CMK (cell line): ENCODE results near the gene PEMT.

Experiments
- DNase-seq: peaks from one replicate; pipeline ENCODE4 v3.0.0-alpha.2; 2010; ENCODE audit warnings: low read depth

PEMT gene

DNA sequence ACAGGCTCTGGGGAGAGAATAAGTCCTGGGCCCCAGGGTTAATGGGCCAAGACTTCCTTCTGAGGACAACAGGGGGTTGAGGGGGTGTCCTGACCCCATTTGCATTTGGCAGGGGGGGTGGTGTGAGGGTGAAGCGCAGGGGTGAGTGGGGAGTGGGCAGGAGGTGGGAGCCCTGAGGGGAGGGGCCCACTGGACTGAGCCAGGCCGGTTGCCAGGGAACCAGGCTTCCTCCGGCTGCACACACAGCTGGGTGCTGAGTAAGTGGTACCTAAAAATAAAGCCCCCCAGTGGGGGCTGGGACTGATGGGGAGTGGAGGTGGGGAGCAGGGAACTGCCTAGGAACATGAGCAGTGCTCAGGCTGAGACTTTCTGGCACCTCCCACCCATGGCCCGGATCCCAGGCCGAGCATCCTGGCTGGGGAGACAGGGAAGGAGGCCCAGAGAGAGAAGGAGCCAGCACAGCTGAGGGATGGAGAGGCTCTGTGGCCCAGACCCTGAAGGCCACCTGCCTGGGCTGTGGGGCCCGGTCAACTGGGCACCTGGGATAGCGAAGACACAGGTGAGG lies 87.9 kb downstream of the PEMT start:
- no peak for DNase-seq

DNA sequence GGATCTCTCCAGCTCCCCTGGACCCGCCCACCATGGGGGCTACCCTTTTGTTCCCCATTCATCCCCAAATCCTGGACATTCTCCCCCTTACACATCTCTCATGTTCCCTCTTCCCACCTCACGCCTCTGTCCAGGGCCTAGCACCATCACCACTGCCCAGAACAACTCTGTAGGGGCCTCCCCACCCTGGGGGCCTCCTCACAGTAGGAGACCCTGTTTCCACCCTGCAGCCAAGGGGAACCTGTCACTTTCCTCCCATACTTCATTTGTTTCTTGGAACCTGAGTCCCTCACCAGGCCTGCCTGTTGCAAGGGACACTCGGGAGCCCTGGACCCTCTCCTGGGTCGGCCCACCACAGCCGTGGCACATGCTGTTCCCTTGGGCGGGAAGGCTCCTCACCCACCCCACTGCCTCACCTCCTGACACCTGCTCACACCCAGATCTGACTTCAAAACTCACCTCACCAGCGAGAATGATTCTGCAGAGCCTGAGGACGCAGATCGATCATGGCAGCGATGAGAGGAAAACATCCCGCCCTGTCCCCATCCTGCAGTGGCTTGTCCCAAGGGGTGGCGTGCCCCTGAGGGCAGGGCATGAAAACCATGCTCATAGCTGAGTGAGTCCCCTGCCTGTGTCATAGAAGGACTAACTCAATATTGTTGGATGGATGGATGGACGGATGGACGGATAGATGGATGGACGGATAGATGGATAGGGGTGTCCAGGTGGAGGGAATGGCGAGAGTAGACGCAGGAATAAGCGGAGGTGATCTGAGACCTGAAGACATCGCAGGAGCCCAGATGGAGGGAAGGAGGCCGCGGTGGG lies 88.6 kb downstream of the PEMT start:
- DNase-seq = no peak

- DNase-seq = no peak
These were observed 90.4 kb downstream of the PEMT start for GRCh38 chr17:17500999-17501605.

GRCh38 chr17:17499402-17500145 lies 91.9 kb downstream of the PEMT start:
- no peak for DNase-seq

GRCh38 chr17:17498606-17499301 lies 92.8 kb downstream of the PEMT start:
- DNase-seq = no peak

- DNase-seq = no peak
These were observed 93.5 kb downstream of the PEMT start for GRCh38 chr17:17497845-17498520.

GRCh38 chr17:17497065-17497844 lies 94.3 kb downstream of the PEMT start:
- no peak for DNase-seq

GRCh38 chr17:17496189-17497064 lies 95.1 kb downstream of the PEMT start, which contains the start of gene RASD1:
Gene RASD1, minus strand, starts transcription at chr17:17496395. Its CDS starts 214 bp downstream, at chr17:17496181.
- peak; percentile 60 for DNase-seq

- DNase-seq = no peak
These were observed 95.8 kb downstream of the PEMT start for GRCh38 chr17:17495536-17496188.

DNA sequence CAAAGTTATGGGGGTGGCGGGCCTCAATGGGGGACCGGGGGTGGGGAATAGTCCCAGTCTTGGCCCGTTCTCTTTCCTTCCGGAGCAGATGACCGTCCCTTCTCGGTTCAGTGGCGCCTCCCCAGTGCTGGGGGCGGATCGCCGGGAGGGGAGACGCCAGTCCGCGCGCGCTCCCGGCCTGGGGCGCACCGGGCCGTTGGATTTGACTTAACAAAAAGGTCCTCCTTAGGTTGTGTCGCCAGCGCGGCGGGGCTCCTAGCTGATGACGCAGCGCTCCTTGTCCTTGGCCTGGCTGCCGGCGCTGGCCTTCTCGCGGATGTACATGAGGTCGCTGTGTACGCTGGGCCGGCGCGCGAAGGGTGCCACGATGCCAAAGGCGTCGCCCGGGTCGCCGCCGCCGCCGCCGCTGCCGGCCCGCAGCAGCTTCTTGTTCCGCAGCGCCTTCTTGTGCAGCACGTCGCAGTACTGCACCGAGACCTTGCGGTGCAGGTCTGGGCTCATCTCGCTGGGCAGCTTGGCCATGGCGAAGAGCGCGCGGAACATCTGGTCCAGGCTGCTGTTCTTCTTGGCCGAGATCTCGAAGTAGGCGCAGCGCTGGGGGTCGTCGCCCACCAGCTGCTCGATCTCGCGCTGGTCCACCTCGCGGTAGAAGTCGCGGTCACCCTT lies 96.5 kb downstream of the PEMT start:
- DNase-seq = no peak

DNA sequence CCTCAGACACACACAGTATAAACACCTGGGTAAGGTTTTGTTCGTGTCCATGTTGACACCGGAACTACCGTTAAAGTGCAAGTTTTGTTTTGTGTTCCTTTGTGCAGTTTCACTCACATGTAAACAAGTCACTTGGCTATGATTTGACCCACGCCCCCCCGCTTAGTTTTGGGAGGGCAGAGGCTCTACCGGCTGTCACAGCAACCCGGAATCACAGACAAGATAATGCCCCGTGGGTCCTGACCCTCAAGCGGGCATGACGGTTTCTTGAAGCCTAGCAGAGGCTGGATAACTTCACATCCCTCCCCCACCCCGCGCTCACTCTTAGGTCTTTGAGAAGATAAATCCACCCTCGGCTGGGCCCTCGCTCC lies 97.0 kb downstream of the PEMT start:
- no peak for DNase-seq

DNA sequence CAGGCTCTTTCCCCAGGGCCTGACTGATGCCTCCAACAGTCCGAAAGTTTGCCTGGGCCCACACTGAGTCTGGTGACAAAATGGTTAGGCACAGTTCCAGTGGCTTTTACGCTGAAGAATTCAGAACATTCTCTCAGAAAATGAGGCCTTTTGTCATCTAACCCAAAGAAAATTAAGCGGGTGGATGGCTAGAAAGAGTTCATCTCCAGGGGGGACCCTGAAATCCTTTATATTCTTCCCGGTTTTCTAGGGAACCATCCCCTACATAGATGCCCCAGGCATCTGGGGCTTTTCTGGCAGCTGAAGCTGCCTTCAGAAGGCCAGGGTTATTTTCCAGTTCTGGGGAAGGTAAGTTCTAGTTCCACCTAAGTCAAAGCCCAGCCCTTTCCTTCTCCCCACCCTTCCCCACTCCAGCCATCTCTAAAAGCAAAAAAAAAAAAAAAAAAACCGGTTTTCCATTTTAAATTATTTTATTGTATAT lies 97.5 kb downstream of the PEMT start:
- DNase-seq = no peak

- DNase-seq = no peak
These were observed 98.1 kb downstream of the PEMT start for GRCh38 chr17:17493249-17493985.

DNA sequence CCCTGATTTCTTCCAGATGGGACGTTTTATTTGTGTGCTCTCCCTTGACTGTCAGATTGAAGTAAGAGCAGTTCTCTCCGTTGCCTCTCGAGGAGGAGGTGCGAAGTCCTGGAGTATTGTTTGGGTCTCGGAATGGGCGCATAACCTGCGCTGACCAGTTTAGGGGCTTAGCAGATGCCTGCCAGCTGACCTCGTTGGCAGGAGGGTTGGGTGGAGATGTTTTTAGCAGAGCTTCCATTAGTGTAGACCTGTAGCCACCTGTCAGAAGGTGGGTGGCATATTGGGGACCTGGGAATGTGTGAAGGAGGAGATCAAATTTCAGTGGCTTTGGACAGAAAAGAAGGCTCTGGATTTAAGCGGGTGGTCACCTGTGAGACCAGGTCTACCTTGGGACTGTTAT lies 98.9 kb downstream of the PEMT start:
- DNase-seq = no peak

DNA sequence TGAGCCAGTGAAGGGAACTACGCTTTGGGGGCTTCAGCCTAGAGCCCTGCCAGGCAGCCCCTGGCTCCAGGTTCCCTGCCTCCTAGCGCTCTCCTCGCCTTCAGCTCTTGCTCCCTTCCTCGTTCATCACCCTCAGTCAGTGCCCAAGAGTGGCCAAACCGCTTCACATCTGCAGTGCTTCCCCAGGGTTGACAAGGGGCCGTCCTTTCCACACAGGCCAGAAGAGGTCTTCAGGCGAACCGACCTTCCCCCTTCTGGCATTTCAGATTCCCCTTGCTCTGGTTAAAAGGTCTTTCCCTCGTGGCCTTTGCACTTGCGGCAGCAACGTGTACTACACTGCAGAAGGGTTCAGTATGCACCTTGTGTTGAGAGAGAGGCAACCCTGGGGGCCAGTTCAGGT lies 99.4 kb downstream of the PEMT start:
- DNase-seq = no peak

GRCh38 chr17:17491546-17491988 lies 99.9 kb downstream of the PEMT start:
- no peak for DNase-seq

- no peak for DNase-seq
These were observed 100.5 kb downstream of the PEMT start for GRCh38 chr17:17491031-17491471.
